SK-N-SH treated with all-trans-retinoic acid at 6 μM for 48 hours (cell line): ENCODE results near the gene GNS.

Experiments
- ESRRG ChIP-seq: fragments of 250-450 bp; sonication (Bioruptor Pico); IDR thresholded peaks from 2 replicates; pipeline ENCODE4 v1.6.1; 2021; ENCODE audit warnings: mild to moderate bottlenecking
- GLIS3 ChIP-seq: fragments of 250-450 bp; sonication (Bioruptor Pico); IDR thresholded peaks from 2 replicates; pipeline ENCODE4 v1.5.0; 2020; ENCODE audit warnings: mild to moderate bottlenecking, moderate library complexity
- ISL1 ChIP-seq: fragments of 250-450 bp; sonication (Bioruptor Pico); IDR thresholded peaks from 2 replicates; pipeline ENCODE4 v2.1.2; 2022; ENCODE audit warnings: mild to moderate bottlenecking, moderate library complexity
- PATZ1 ChIP-seq: fragments of 250-450 bp; sonication (Bioruptor Pico); IDR thresholded peaks from 2 replicates; pipeline ENCODE4 v1.8.0; 2020; ENCODE audit warnings: mild to moderate bottlenecking, moderate library complexity, borderline replicate concordance
- RARB ChIP-seq: fragments of 250-450 bp; sonication (Bioruptor Pico); IDR thresholded peaks from 2 replicates; pipeline ENCODE4 v1.8.0; 2021; ENCODE audit warnings: mild to moderate bottlenecking, moderate library complexity
- TCF4 ChIP-seq: fragments of 250-450 bp; sonication (Bioruptor Pico); IDR thresholded peaks from 2 replicates; pipeline ENCODE4 v1.8.0; 2021; ENCODE audit warnings: mild to moderate bottlenecking, moderate library complexity, borderline replicate concordance
- TSHZ2 ChIP-seq: fragments of 250-450 bp; sonication (Bioruptor Pico); IDR thresholded peaks from 2 replicates; pipeline ENCODE4 v1.5.0; 2020; ENCODE audit warnings: mild to moderate bottlenecking, moderate library complexity
- ZC3H10 ChIP-seq: fragments of 250-450 bp; sonication (Bioruptor Pico); IDR thresholded peaks from 2 replicates; pipeline ENCODE4 v1.5.1; 2021; ENCODE audit warnings: mild to moderate bottlenecking, moderate library complexity
- ZFP3 ChIP-seq: fragments of 250-450 bp; sonication (Bioruptor Pico); IDR thresholded peaks from 2 replicates; pipeline ENCODE4 v1.5.0; 2020; ENCODE audit warnings: mild to moderate bottlenecking, moderate library complexity

GRCh38 chr12:64752833-64753238 is 6.4 kb downstream of the GNS start:
- TF ChIP-seq TCF4 (CRISPR knock-in tag) (no peak), PATZ1 (no peak), RARB (no peak), ISL1 (no peak), TSHZ2 (CRISPR knock-in tag) (no peak), ZFP3 (CRISPR knock-in tag) (no peak), ZC3H10 (no peak), GLIS3 (CRISPR knock-in tag) (no peak), ESRRG (no peak)
